ENCODE measurements around the gene DARS1.

DARS1 gene

GRCh38 chr2:136015699-136016098 is 30.3 kb upstream of the DARS1 start:
- no peak for DNase-seq (ENCODE audit: low read depth)

- DNase-seq (ENCODE audit: low read depth): no peak
Observed at GRCh38 chr2:136014411-136014810, 29.0 kb upstream of the DARS1 start.

GRCh38 chr2:136013955-136014354 is 28.5 kb upstream of the DARS1 start:
- no peak for DNase-seq (ENCODE audit: low read depth)

- no peak for DNase-seq (ENCODE audit: low read depth)
Observed at GRCh38 chr2:136013136-136013685, 27.8 kb upstream of the DARS1 start.

- no peak for DNase-seq (ENCODE audit: low read depth)
Observed at GRCh38 chr2:136012315-136012714, 26.9 kb upstream of the DARS1 start.

GRCh38 chr2:136010126-136010525 is 24.7 kb upstream of the DARS1 start:
- no peak for DNase-seq (ENCODE audit: low read depth)

- no peak for DNase-seq (ENCODE audit: low read depth)
Observed at GRCh38 chr2:136008205-136008865, 22.9 kb upstream of the DARS1 start.

GRCh38 chr2:136006658-136007057 is 21.2 kb upstream of the DARS1 start:
- DNase-seq (ENCODE audit: low read depth): no peak

GRCh38 chr2:136005462-136006196 is 20.2 kb upstream of the DARS1 start:
- DNase-seq (ENCODE audit: low read depth): no peak

GRCh38 chr2:136004965-136005364 is 19.5 kb upstream of the DARS1 start:
- no peak for DNase-seq (ENCODE audit: low read depth)

GRCh38 chr2:136001131-136001530 is 15.7 kb upstream of the DARS1 start:
- DNase-seq (ENCODE audit: low read depth): no peak

GRCh38 chr2:136000502-136000901 is 15.1 kb upstream of the DARS1 start:
- DNase-seq (ENCODE audit: low read depth): no peak

- DNase-seq (ENCODE audit: low read depth): no peak
Observed at GRCh38 chr2:135999899-136000298, 14.5 kb upstream of the DARS1 start.

- no peak for DNase-seq (ENCODE audit: low read depth)
Observed at GRCh38 chr2:135998879-135999278, 13.5 kb upstream of the DARS1 start.

- no peak for DNase-seq (ENCODE audit: low read depth)
Observed at GRCh38 chr2:135997380-135997779, 12.0 kb upstream of the DARS1 start.

- DNase-seq (ENCODE audit: low read depth): no peak
Observed at GRCh38 chr2:135996304-135996703, 10.9 kb upstream of the DARS1 start.

GRCh38 chr2:135994281-135994680 is 8.9 kb upstream of the DARS1 start:
- DNase-seq (ENCODE audit: low read depth): no peak

GRCh38 chr2:135993421-135993820 is 8.0 kb upstream of the DARS1 start:
- DNase-seq (ENCODE audit: low read depth): no peak

GRCh38 chr2:135991861-135992260 is 6.4 kb upstream of the DARS1 start:
- DNase-seq (ENCODE audit: low read depth): no peak

GRCh38 chr2:135987441-135987840 is 2.0 kb upstream of the DARS1 start:
- no peak for DNase-seq (ENCODE audit: low read depth)

- no peak for DNase-seq (ENCODE audit: low read depth)
Observed at GRCh38 chr2:135986507-135986906, 1.1 kb upstream of the DARS1 start.

- DNase-seq (ENCODE audit: low read depth): peak; percentile 58
Observed at GRCh38 chr2:135985826-135986393, 484 bp upstream of the DARS1 start.
